GM12878 (cell line): ENCODE data around the gene PCDHGA5. TPM values are rescaled to one million over a fixed set of nuclear protein-coding genes. Genes with fewer than 3 reads are reported as not detected.

Experiments used
- ATAC-seq: fragments of 200-7000 bp; cut with Tn5 transposase; 3 replicates; pipeline ENCODE4 v1.9.1; 2020; ENCODE audit warnings: mild to moderate bottlenecking, moderate library complexity
- BruUV-seq: library from RNA; stranded (reverse); fragments of 400-500 nt; replicated peaks from 2 replicates; lab custom pipeline; 2021; lab: Mats Ljungman, UMichigan
- CTCF ChIA-PET: fragments of 300-600 bp; sonication (Branson Sonifier 250); formaldehyde crosslinking; extraction: SDS; loops from one replicate; lab custom pipeline; 2021; ENCODE audit warnings: inconsistent platforms; lab: Yijun Ruan, JAX
- POLR2A ChIA-PET: fragments of 350-600 bp; formaldehyde crosslinking; extraction: SDS; loops from one replicate; lab custom pipeline; 2021; ENCODE audit warnings: inconsistent platforms; lab: Charles Lee
- RAD21 ChIA-PET: fragments of 300-600 bp; sonication (Branson Sonifier 250); formaldehyde crosslinking; loops from one replicate; lab custom pipeline; 2023; ENCODE audit warnings: antibody characterized with exemption; ENCODE audit not compliant: unreplicated experiment; lab: Charles Lee
- SMC1A ChIA-PET: fragments of 300-600 bp; sonication (Branson Sonifier 250); formaldehyde crosslinking; loops from one replicate; lab custom pipeline; 2023; ENCODE audit not compliant: unreplicated experiment, uncharacterized antibody; lab: Charles Lee
- DNase-seq: peaks from one replicate; pipeline ENCODE4 v3.0.0-alpha.2; 2011; ENCODE audit warnings: low read depth, low spot score
- FAIRE-seq: peaks from 3 replicates; lab custom pipeline; 2011; peaks lifted over from hg19 to GRCh38; lab: Jason Lieb, UNC
- H2AFZ ChIP-seq: 2 replicates; pipeline ENCODE4 v1.6.0; 2011; ENCODE audit warnings: low read depth, low read length, control low read depth; ENCODE audit not compliant: control insufficient read depth
- H3K27ac ChIP-seq: 2 replicates; pipeline ENCODE4 v1.5.1; 2011; ENCODE audit warnings: control low read depth; ENCODE audit not compliant: control insufficient read depth, insufficient read depth
- H3K27me3 ChIP-seq, 2 experiments: replicated peaks in 1 of 2; 2 replicates each; pipeline versions ENCODE4 v1.6.0 to v1.6.1; 2011; ENCODE audit warnings: low read length in 1 of 2; ENCODE audit not compliant: control insufficient read depth in 2 of 2, insufficient read depth in 2 of 2
- H3K36me3 ChIP-seq, 2 experiments: 2 replicates each; pipeline ENCODE4 v1.5.1; 2011; ENCODE audit warnings: low read length in 1 of 2; ENCODE audit not compliant: control insufficient read depth in 2 of 2, insufficient read depth in 2 of 2
- H3K4me1 ChIP-seq: 2 replicates; pipeline ENCODE4 v1.6.1; 2011; ENCODE audit warnings: mild to moderate bottlenecking, low read length, moderate library complexity, mixed read lengths; ENCODE audit not compliant: control insufficient read depth, insufficient read depth
- H3K4me2 ChIP-seq: 2 replicates; pipeline ENCODE4 v1.6.0; 2011; ENCODE audit warnings: control low read depth; ENCODE audit not compliant: control insufficient read depth, insufficient read depth
- H3K4me3 ChIP-seq: fragments of 200-600 bp; sonication (generic); 2 replicates; pipeline ENCODE4 v1.5.1; 2016
- H3K79me2 ChIP-seq: 2 replicates; pipeline ENCODE4 v1.6.0; 2011; ENCODE audit warnings: low read length; ENCODE audit not compliant: control insufficient read depth, insufficient read depth
- H3K9ac ChIP-seq: 2 replicates; pipeline ENCODE4 v1.8.0; 2011; ENCODE audit warnings: low read length, control low read depth, mixed read lengths; ENCODE audit not compliant: control insufficient read depth, insufficient read depth
- H3K9me3 ChIP-seq: replicated peaks from 3 replicates; pipeline ENCODE4 v1.5.1; 2011; ENCODE audit warnings: mild to moderate bottlenecking, low read length; ENCODE audit not compliant: control insufficient read depth, insufficient read depth
- H4K20me1 ChIP-seq: 2 replicates; pipeline ENCODE4 v1.6.0; 2011; ENCODE audit not compliant: control insufficient read depth, insufficient read depth
- CEBPB ChIP-seq, 2 experiments: fragments of 150-350 bp in 1 of 2; IDR thresholded peaks; 2 replicates each; pipeline ENCODE4 v1.6.1; 2012 to 2014; ENCODE audit warnings: low read depth in 2 of 2, low read length in 2 of 2, borderline replicate concordance in 1 of 2, inconsistent platforms in 1 of 2
- CHD1 ChIP-seq: IDR thresholded peaks from 2 replicates; pipeline ENCODE4 v1.6.1; 2012; ENCODE audit warnings: low read depth, low read length, improper control_type of control experiment
- KAT2A ChIP-seq: conservative IDR thresholded peaks from 2 replicates; pipeline ENCODE4 v1.6.1; 2011; ENCODE audit warnings: low read depth, low read length; ENCODE audit not compliant: control insufficient read depth
- SREBF1 ChIP-seq: IDR thresholded peaks from 2 replicates; pipeline ENCODE4 v1.6.1; 2012; ENCODE audit warnings: mild to moderate bottlenecking, low read length
- SRF ChIP-seq, 2 experiments: IDR thresholded peaks; 2 replicates each; pipeline ENCODE4 v1.6.1; 2011; ENCODE audit warnings: low read depth in 2 of 2, low read length in 2 of 2, mild to moderate bottlenecking in 1 of 2, moderate library complexity in 1 of 2
- SUZ12 ChIP-seq: fragments of 200-600 bp; sonication (generic); IDR thresholded peaks from one replicate; pipeline ENCODE4 v1.6.1; 2018; ENCODE audit warnings: antibody characterized with exemption, mild to moderate bottlenecking; ENCODE audit not compliant: unreplicated experiment
- ZZZ3 ChIP-seq: IDR thresholded peaks from 2 replicates; pipeline ENCODE4 v1.6.1; 2011; ENCODE audit warnings: low read depth; ENCODE audit not compliant: control insufficient read depth, insufficient read length
- WGBS: methylation state at CpG from one replicate; pipeline ENCODE4 v1.1.6; 2016; ENCODE audit warnings: low lambda C conversion rate; ENCODE audit not compliant: insufficient replicate concordance, insufficient coverage; ENCODE audit errors: missing lambda C conversion rate; 5-methylcytosine and 5-hydroxymethylcytosine counted together
- in situ Hi-C: fragments of 300-500 bp; cut with MboI; formaldehyde crosslinking; loops from 9 replicates; pipeline ENCODE4 v1.14.3; 2018; ENCODE audit warnings: mixed read lengths
- intact Hi-C: fragments of 100-400 bp; cut with micrococcal nuclease; formaldehyde crosslinking; loops from one replicate; pipeline ENCODE4 v1.14.2; 2022; ENCODE audit not compliant: unreplicated experiment
- polyA plus RNA-seq, 11 experiments: library from polyadenylated mRNA; depleted of rRNA in 4 of 11; unstranded in 6 of 11; stranded (reverse) in 5 of 11; fragments of >200 nt; fragmentation: Nextera tagmentation in 4 of 11; fragmentation: Illumina TruSeq in 1 of 11; extraction: Ambion mirVana in 4 of 11; extraction: Trizol in 1 of 11; gene quantifications; 1 replicate in 1 of 11; 2 replicates in 10 of 11; pipeline versions ENCODE4 v1.2.1 to v1.2.3, GENCODE V29; 2011 to 2016; ENCODE audit warnings: inconsistent platforms in 2 of 11, missing spikeins in 2 of 11, low read depth in 1 of 11
- total RNA-seq, 4 experiments: library from RNA; depleted of rRNA in 3 of 4; stranded (reverse); fragments of >200 nt in 3 of 4; fragmentation: Illumina TruSeq in 1 of 4; extraction: Trizol in 1 of 4; gene quantifications; 2 replicates each; pipeline versions ENCODE4 v1.2.1 to v1.2.3, GENCODE V29; 2013 to 2021
- TF ChIP-seq, protein P1 (sequence below): fragments of 450-650 bp; IDR thresholded peaks from 2 replicates; pipeline ENCODE4 v1.6.1; 2017; ENCODE audit warnings: antibody characterized with exemption, mild to moderate bottlenecking, moderate library complexity
- TF ChIP-seq, protein P2 (sequence below): IDR thresholded peaks from 2 replicates; pipeline ENCODE4 v1.6.1; 2011; ENCODE audit warnings: low read depth, mild to moderate bottlenecking, low read length, moderate library complexity, borderline replicate concordance; ENCODE audit errors: extremely low read depth
- TF ChIP-seq, protein P3 (sequence below): IDR thresholded peaks from 2 replicates; pipeline ENCODE4 v1.6.1; 2011; ENCODE audit warnings: mild to moderate bottlenecking, low read depth, low read length, moderate library complexity; ENCODE audit not compliant: insufficient replicate concordance

PCDHGA5 gene
- total and polyA plus RNA-seq, 10 of the 15 experiments (the other 5 are each of a cell fraction or from before 2014, with no cell fraction given) = 0.10 to 0.23 (median 0.16) TPM; not detected in 4

DNA sequence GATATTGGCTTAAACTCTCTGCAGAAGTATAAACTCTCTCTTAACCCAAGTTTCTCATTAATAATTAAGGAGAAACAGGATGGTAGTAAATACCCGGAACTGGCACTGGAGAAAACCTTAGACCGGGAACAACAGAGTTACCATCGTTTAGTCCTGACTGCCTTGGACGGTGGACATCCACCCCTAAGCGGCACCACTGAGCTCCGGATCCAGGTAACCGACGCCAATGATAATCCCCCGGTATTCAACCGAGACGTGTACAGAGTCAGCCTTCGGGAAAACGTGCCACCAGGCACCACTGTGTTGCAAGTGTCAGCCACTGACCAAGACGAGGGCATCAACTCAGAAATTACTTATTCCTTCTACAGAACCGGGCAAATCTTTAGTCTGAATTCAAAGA, 34.6 kb downstream of the PCDHGA5 start:
- 83% methylated on average over 15 of the region's 15 CpGs for WGBS
- Histone ChIP-seq H3K9me3 (peaks cover 18% of the 10 kb centered on the region; the same call in 2 of the 3 replicates), H3K27ac (no peak overlapping the region), H3K4me2 (no peak overlapping the region), H3K4me1 (no peaks in the 10 kb centered on the region), H2AFZ (no peak overlapping the region), H3K9ac (no peak overlapping the region), H3K4me3 (no peak overlapping the region), H3K36me3 (no peaks in the 10 kb centered on the region), H3K27me3 (no peaks in the 10 kb centered on the region), H4K20me1 (no peaks in the 10 kb centered on the region), H3K79me2 (no peaks in the 10 kb centered on the region)
- ChIA-PET SMC1A (no interaction called here), CTCF (interaction anchor here (0.9 to 1.7 kb wide), 3 partner anchors 14 to 136 kb away, joined by 3 to 8 read pairs (median 3); partner anchors contain the start of gene PCDHGA10), RAD21 (interaction anchor here (1.4 kb wide), 1 partner anchor 14 kb away, joined by 4 read pairs; the partner anchor contains the start of gene PCDHGA10), POLR2A (no interaction called here)
- DNase-seq = no peak
- no TSS peak for BruUV-seq
- no peak for FAIRE-seq
- no peak for ATAC-seq
- in situ Hi-C loops (no loop called here), intact Hi-C loops (no loop called here)
- TF ChIP-seq, protein P1, sequence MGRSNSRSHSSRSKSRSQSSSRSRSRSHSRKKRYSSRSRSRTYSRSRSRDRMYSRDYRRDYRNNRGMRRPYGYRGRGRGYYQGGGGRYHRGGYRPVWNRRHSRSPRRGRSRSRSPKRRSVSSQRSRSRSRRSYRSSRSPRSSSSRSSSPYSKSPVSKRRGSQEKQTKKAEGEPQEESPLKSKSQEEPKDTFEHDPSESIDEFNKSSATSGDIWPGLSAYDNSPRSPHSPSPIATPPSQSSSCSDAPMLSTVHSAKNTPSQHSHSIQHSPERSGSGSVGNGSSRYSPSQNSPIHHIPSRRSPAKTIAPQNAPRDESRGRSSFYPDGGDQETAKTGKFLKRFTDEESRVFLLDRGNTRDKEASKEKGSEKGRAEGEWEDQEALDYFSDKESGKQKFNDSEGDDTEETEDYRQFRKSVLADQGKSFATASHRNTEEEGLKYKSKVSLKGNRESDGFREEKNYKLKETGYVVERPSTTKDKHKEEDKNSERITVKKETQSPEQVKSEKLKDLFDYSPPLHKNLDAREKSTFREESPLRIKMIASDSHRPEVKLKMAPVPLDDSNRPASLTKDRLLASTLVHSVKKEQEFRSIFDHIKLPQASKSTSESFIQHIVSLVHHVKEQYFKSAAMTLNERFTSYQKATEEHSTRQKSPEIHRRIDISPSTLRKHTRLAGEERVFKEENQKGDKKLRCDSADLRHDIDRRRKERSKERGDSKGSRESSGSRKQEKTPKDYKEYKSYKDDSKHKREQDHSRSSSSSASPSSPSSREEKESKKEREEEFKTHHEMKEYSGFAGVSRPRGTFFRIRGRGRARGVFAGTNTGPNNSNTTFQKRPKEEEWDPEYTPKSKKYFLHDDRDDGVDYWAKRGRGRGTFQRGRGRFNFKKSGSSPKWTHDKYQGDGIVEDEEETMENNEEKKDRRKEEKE = no peak

DNA sequence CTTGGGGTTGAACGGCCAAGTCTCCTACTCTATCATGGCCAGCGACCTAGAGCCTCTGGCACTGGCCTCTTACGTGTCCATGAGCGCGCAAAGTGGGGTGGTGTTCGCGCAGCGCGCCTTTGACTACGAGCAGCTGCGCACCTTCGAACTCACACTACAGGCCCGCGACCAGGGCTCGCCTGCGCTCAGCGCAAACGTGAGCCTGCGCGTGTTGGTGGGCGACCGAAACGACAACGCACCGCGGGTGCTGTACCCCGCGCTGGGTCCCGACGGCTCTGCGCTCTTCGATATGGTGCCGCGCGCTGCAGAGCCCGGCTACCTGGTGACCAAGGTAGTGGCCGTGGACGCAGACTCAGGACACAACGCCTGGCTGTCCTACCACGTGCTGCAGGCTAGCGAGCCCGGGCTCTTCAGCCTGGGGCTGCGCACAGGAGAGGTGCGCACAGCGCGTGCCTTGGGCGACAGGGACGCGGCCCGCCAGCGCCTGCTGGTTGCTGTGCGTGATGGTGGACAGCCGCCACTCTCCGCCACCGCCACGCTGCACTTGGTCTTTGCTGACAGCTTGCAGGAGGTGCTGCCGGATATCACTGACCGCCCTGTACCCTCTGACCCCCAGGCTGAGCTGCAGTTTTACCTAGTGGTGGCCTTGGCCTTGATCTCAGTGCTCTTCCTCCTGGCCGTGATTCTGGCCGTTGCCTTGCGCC, 35.7 kb downstream of the PCDHGA5 start:
- no peaks in the 10 kb centered on the region for H3K79me2 ChIP-seq
- intact Hi-C loops = no loop called here
- no peaks in the 10 kb centered on the region for H4K20me1 ChIP-seq
- ChIA-PET RAD21 (no interaction called here), CTCF (interaction anchor here (1.0 kb wide), 2 partner anchors 12 to 29 kb away, joined by 4 read pairs; partner anchors contain the start of genes PCDHGB3 and PCDHGB4), SMC1A (no interaction called here), POLR2A (no interaction called here)
- no peak overlapping the region for H3K4me3 ChIP-seq
- in situ Hi-C loops = no loop called here
- no peaks in the 10 kb centered on the region for H3K36me3 ChIP-seq
- no TSS peak for BruUV-seq
- FAIRE-seq = no peak
- no peak overlapping the region for H3K27ac ChIP-seq
- 88% methylated on average over 47 of the region's 61 CpGs for WGBS
- no peak for ATAC-seq
- no peak for DNase-seq
- H3K9me3 ChIP-seq = peaks cover 18% of the 10 kb centered on the region; the same call in 2 of the 3 replicates
- H3K4me2 ChIP-seq = no peak overlapping the region
- H3K9ac ChIP-seq = no peak overlapping the region
- no peaks in the 10 kb centered on the region for H3K27me3 ChIP-seq
- no peak overlapping the region for H2AFZ ChIP-seq
- no peaks in the 10 kb centered on the region for H3K4me1 ChIP-seq
- TF ChIP-seq ZZZ3 (no peak), CEBPB (IDR thresholded peaks at IDR 0.05; ENCODE audit: borderline replicate concordance in 1 of 2, low read depth in 2 of 2, low read length in 2 of 2) (no peak), SUZ12 (no peak), SREBF1 (no peak), SRF (IDR thresholded peaks at IDR 0.05; ENCODE audit: low read depth in 2 of 2, low read length in 2 of 2) (no peak), KAT2A (no peak), CHD1 (no peak)
- TF ChIP-seq, protein P2, sequence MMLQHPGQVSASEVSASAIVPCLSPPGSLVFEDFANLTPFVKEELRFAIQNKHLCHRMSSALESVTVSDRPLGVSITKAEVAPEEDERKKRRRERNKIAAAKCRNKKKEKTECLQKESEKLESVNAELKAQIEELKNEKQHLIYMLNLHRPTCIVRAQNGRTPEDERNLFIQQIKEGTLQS = no peak
- TF ChIP-seq, protein P3, sequence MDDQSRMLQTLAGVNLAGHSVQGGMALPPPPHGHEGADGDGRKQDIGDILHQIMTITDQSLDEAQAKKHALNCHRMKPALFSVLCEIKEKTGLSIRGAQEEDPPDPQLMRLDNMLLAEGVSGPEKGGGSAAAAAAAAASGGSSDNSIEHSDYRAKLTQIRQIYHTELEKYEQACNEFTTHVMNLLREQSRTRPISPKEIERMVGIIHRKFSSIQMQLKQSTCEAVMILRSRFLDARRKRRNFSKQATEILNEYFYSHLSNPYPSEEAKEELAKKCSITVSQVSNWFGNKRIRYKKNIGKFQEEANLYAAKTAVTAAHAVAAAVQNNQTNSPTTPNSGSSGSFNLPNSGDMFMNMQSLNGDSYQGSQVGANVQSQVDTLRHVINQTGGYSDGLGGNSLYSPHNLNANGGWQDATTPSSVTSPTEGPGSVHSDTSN = no peak
